SH-SY5Y (cell line): ENCODE results near the gene CBL.

Source experiments
- GATA2 ChIP-seq: IDR thresholded peaks from 2 replicates; pipeline ENCODE4 v1.6.1; 2011; ENCODE audit warnings: mild to moderate bottlenecking, low read depth, low read length
- GATA3 ChIP-seq: IDR thresholded peaks from 2 replicates; pipeline ENCODE4 v1.6.1; 2011; ENCODE audit warnings: low read depth, mild to moderate bottlenecking, low read length, moderate library complexity

DNA sequence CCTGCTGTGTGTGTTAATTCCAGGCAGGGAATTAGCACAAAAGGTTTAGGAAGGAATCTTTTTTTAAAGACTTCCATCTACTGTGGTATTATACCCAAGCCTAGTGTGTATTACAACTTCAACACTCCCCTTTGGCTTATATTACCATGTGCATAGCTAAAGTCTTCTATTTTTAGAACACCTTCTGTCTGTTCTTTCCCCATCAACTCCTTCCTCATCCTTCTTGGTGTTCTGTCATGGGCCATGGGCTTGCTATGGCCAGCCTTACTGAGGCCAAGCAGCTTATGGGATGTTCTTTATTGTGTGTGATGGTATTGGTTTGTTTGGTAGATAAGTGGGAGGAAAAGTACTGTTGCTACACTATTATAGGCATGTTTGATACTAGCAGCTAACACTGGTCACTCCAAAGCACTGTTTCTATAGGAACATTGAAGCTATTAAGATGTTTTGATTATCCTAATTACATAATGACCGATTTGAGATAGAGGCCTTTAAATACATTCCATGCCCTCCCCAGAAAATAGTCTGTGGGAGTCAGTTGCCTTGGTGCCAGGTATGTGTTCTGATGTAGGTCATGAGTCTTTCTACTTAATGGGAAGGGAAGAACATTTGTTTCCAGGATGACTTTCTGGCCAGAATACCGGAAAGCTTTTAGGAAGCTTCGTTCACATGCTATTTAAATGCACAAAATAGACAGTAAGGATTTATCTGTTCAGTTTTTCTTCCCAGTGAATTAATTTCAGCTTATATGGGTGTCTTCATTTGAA is 94.2 kb downstream of the CBL start:
- TF ChIP-seq GATA2 (no peak; the same call in 1 of the 2 replicates), GATA3 (no peak)
